Epithelial cell of prostate (primary cell): ENCODE measurements around the gene DEPDC1B.
"Not testable (repeated sequence)": the region's sequence is repeated elsewhere in the genome, so short reads cannot be mapped to it uniquely, and the experiment has no call there.

Source experiments
- DNase-seq: peaks from one replicate; pipeline ENCODE4 v3.0.0-alpha.2; 2011; ENCODE audit warnings: low read depth, low spot score
- H3K27ac ChIP-seq: fragments of 450-650 bp; 2 replicates; pipeline ENCODE4 v1.5.1; 2017; ENCODE audit warnings: mild to moderate bottlenecking

Gene DEPDC1B

DNA sequence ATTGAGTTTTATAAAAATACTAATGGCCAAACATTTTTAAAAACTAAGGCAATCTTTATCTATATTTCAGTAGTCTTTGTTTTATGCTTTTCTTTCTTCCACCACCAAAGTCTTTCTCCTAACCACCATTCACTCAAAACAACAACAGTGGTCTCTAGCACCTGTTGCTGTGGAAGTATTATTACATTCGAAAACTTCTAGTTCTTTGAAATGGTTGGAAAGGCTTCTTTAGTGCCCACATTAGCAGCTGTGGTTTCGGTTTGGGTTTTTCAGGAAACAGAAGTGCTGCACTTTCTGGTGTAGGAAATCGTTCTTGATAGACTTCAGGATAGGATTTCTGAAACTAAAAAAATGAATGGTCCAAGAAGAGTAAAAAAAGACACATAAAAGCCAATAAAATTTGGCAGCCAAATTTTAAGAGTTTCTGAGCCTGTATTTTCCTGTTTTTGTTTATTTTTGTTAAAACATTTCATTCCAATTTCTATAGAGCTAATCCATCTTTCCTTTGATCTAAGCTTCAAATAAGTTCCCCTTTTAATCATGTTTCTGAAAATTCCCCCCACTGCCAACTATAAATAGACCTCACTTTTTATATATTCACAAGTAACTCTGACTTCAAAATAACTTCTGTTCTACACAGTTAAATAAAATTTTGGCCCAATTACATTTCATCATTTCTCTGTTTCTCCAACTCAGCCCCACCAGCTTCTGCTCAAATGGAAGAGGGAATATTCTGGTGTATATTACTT lies 102.2 kb downstream of the DEPDC1B start:
- DNase-seq: no peak
- no peak overlapping the region for H3K27ac ChIP-seq

GRCh38 chr5:60594715-60595477 lies 105.1 kb downstream of the DEPDC1B start:
- DNase-seq: no peak
- no peak overlapping the region for H3K27ac ChIP-seq

GRCh38 chr5:60590172-60590571 lies 109.8 kb downstream of the DEPDC1B start:
- no peak for DNase-seq
- H3K27ac ChIP-seq: no peak overlapping the region

- DNase-seq: not testable (repeated sequence)
Measured at GRCh38 chr5:60587312-60587711, 112.7 kb downstream of the DEPDC1B start.

GRCh38 chr5:60586307-60586901 lies 113.6 kb downstream of the DEPDC1B start:
- no peak overlapping the region for H3K27ac ChIP-seq
- no peak for DNase-seq

More at GRCh38 chr5:60587312-60587711, 112.7 kb downstream of the DEPDC1B start:
- H3K27ac ChIP-seq: not testable (repeated sequence)

DNA sequence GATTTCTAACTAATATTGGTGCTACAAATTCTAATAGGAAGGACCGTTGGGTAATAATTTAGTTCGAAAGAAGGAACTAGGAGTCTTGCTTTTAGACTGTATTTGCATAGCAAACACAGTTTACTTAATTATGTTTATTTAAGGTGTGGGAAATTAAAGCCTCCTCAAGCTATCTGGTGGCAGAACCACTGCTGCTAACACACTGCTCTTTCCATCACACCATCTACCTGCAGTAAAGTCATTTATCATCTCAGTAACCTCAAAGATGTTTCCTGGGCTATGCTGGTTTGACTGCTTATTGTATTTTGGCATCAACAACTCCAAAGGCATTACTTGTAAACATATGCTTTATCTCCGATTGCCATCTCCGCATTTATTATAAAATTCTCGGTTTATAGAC lies 114.3 kb downstream of the DEPDC1B start:
- no peak for DNase-seq
- H3K27ac ChIP-seq: no peak overlapping the region

- no peak overlapping the region for H3K27ac ChIP-seq
- no peak for DNase-seq
Measured at GRCh38 chr5:60584304-60584703, 115.7 kb downstream of the DEPDC1B start.

DNA sequence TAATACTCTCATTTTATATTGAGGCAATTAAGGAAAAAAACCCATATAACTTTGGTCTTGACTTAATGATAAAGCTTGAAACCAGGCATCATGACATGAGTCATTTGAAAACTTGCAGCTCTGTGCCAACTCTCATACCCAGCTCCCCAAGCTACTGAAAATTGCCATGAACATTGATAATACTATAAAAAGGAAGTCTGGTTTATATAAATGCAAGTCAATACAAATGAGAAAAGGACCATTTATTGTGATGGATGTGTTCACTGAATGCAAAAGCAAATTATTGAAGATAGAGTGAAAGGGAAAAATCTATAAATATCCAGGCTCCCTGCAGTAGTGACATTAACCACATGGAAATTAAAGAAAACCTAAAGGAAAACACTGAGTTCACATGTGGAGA lies 116.3 kb downstream of the DEPDC1B start:
- no peak for DNase-seq
- no peak overlapping the region for H3K27ac ChIP-seq

DNA sequence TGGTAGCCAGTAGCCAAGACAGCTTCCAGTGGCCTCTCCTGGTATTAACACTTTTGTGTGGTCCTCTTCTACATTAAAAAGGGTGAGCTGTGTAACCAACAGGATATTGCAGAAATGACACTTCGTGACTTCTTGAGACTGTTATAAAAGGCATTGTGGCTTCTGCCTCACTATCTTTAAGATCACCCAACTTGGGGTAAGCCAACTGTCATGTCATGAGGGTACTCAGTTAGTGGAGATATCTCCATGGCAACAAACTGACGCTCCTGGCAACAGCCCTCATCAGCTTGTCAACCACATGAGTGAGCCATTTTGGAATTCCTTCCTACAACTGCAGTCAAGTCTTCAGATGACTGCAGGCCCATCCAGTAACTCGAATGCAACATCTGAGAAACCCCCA lies 121.7 kb downstream of the DEPDC1B start:
- H3K27ac ChIP-seq: no peak overlapping the region
- DNase-seq: no peak

DNA sequence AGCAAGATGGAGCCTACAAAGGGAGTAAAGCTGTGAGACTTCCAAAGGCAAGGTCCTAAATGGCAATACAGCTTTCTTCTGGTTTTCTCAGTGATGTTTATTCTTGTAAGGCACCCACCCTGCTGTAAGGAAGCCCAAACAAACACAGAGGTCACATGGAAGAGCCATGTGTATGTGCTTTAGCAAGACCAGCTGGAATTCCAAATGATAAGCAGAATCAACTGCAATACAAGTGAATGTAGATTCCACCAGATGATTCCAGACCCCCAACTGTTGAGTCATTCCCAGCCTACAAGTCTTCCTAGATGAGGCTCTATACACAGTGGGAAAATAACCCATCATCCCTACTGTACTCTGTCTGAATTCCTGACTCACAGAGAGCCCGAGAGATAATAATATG lies 122.8 kb downstream of the DEPDC1B start:
- no peak overlapping the region for H3K27ac ChIP-seq
- DNase-seq: no peak

DNA sequence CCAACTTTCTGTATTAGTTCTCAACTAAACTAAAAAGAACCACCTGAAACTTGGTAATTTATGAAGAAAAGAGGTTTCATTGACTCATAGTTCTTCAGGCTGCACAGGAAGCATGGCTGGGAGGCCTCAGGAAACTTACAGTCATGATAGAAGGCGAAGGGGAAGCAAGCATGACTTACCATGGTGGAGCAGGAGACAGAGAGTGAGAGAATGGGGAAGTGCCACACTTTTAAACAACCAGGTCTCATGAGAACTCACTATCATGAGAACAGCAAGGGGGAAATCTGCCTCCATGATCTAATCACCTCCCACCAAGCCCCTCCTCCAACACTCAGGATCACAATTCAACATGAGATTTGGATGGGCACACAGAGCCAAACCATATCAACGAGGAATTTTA lies 123.5 kb downstream of the DEPDC1B start:
- DNase-seq: no peak
- no peak overlapping the region for H3K27ac ChIP-seq

DNA sequence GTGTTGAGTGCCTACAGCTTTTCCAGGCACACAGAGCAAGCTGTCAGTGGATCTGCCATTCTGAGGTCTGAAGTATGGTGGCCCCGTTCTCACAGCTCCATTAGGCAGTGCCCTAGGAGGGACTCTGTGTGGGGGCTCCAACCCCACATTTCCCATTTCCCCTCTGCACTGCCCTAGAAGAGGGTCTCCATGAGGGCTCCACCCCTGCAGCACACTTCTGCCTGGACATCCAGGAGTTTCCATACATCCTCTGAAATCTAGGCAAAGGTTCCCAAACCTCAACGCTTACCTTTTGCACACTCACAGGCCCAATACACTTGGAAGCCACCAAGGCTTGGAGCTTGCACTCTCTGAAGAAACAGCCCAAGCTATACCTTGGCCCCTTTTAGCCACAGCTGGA lies 131.3 kb downstream of the DEPDC1B start:
- no peak overlapping the region for H3K27ac ChIP-seq
- DNase-seq: no peak

GRCh38 chr5:60563696-60564324 lies 136.2 kb downstream of the DEPDC1B start:
- H3K27ac ChIP-seq: no peak overlapping the region
- no peak for DNase-seq

GRCh38 chr5:60553291-60553690 lies 146.7 kb downstream of the DEPDC1B start:
- not testable (repeated sequence) for H3K27ac ChIP-seq, DNase-seq

DNA sequence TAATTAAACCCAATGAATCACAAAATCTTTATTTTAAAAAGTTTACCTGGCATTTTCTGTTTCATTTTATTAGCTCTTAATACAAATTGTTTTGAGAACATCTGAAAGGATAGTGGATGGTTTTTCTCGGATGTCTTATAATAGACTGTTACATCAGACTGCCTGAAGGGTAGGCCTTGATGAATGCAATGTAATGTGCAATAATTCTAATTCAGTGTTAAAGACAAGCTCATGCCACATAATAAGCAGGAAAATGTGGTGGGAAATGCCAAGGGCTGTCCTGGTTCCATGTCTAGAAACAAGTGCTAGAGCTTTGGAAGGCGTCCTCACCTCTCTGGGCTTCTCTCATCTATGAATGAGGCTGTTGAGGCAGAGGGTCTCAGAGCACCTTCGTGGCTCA lies 148.1 kb downstream of the DEPDC1B start:
- no peak overlapping the region for H3K27ac ChIP-seq
- DNase-seq: no peak

GRCh38 chr5:60551250-60551649 lies 148.7 kb downstream of the DEPDC1B start:
- DNase-seq: no peak
- H3K27ac ChIP-seq: no peak overlapping the region

GRCh38 chr5:60550311-60550710 lies 149.7 kb downstream of the DEPDC1B start:
- H3K27ac ChIP-seq: no peak overlapping the region
- DNase-seq: no peak

- DNase-seq: no peak
- no peak overlapping the region for H3K27ac ChIP-seq
Measured at GRCh38 chr5:60549841-60550240, 150.1 kb downstream of the DEPDC1B start.
